GM18499 (cell line): Measurements from ENCODE around the gene TLR1.
"Not testable (repeated sequence)": the region's sequence is repeated elsewhere in the genome, so short reads cannot be mapped to it uniquely, and the experiment has no call there.

Source experiments
- ATAC-seq: cut with Tn5 transposase; IDR thresholded peaks from one replicate; pipeline ENCODE4 v1.9.1; 2021; ENCODE audit warnings: moderate number of reproducible peaks; ENCODE audit not compliant: insufficient read depth, unreplicated experiment

The TLR1 gene

GRCh38 chr4:38811297-38811696, 6.7 kb upstream of the TLR1 start:
- ATAC-seq = no peak

GRCh38 chr4:38807462-38807861, 2.9 kb upstream of the TLR1 start:
- not testable (repeated sequence) for ATAC-seq

GRCh38 chr4:38806251-38806650, 1.7 kb upstream of the TLR1 start:
- ATAC-seq = not testable (repeated sequence)

- peak; percentile 72 for ATAC-seq
Observed at GRCh38 chr4:38805530-38806145, 1.0 kb upstream of the TLR1 start.

GRCh38 chr4:38803833-38804653, 548 bp downstream of the TLR1 start:
- ATAC-seq = peak; percentile 33

- no peak for ATAC-seq
Observed at GRCh38 chr4:38802561-38803355, 1.8 kb downstream of the TLR1 start.

- ATAC-seq = no peak
Observed at GRCh38 chr4:38800961-38801450, 3.6 kb downstream of the TLR1 start.

- ATAC-seq = no peak
Observed at GRCh38 chr4:38800366-38800765, 4.2 kb downstream of the TLR1 start.

- ATAC-seq = no peak
Observed at GRCh38 chr4:38795087-38795486, 9.5 kb downstream of the TLR1 start.

- ATAC-seq = no peak
Observed at GRCh38 chr4:38794051-38794450, 10.5 kb downstream of the TLR1 start.

GRCh38 chr4:38791010-38791409, 13.6 kb downstream of the TLR1 start:
- no peak for ATAC-seq

- no peak for ATAC-seq
Observed at GRCh38 chr4:38788317-38788716, 16.3 kb downstream of the TLR1 start.

GRCh38 chr4:38787693-38788092, 16.9 kb downstream of the TLR1 start:
- ATAC-seq = no peak

- ATAC-seq = no peak
Observed at GRCh38 chr4:38785901-38786402, 18.6 kb downstream of the TLR1 start.

GRCh38 chr4:38785041-38785790, 19.4 kb downstream of the TLR1 start:
- no peak for ATAC-seq

- ATAC-seq = no peak
Observed at GRCh38 chr4:38784141-38784540, 20.4 kb downstream of the TLR1 start.

GRCh38 chr4:38783109-38783460, 21.5 kb downstream of the TLR1 start:
- no peak for ATAC-seq

GRCh38 chr4:38782452-38783108, 22.0 kb downstream of the TLR1 start, which contains the start of gene TLR10:
TLR10 (minus strand) TSS chr4:38782990; CDS start chr4:38775590, 7,400 bp downstream.
- ATAC-seq = peak; percentile 48

- ATAC-seq = no peak
Observed at GRCh38 chr4:38781854-38782261, 22.7 kb downstream of the TLR1 start.
